Peyer's patch (tissue), 4 donors: ENCODE data around the gene TTLL5.

Experiments
- CTCF ChIP-seq, 6 experiments: fragments of 450-650 bp in 4 of 6; fragments of 200-600 bp in 2 of 6; sonication (generic) in 1 of 6; IDR thresholded peaks; one replicate each; pipeline ENCODE4 v1.5.1; 2017 to 2019; ENCODE audit warnings: antibody characterized with exemption in 6 of 6, mild to moderate bottlenecking in 3 of 6, moderate library complexity in 1 of 6
- POLR2A ChIP-seq, 2 donors: fragments of 450-650 bp; IDR thresholded peaks; one replicate each; pipeline ENCODE4 v1.5.1; 2017; ENCODE audit warnings: antibody characterized with exemption in 2 of 2, mild to moderate bottlenecking in 2 of 2, moderate library complexity in 2 of 2

- TF ChIP-seq CTCF (IDR thresholded peaks at IDR 0.05) (no peak), POLR2A (IDR thresholded peaks at IDR 0.05) (no peak)
These were observed 28.0 kb downstream of the TTLL5 start for GRCh38 chr14:75689012-75689411.
